ENCODE results near the gene LDLRAD4. TPM values are rescaled to one million over a fixed set of nuclear protein-coding genes. Genes with fewer than 3 reads are reported as not detected.

LDLRAD4 gene
- total and polyA plus RNA-seq, 11 donors = 10.4 to 44.0 (median 29.6) TPM

DNA sequence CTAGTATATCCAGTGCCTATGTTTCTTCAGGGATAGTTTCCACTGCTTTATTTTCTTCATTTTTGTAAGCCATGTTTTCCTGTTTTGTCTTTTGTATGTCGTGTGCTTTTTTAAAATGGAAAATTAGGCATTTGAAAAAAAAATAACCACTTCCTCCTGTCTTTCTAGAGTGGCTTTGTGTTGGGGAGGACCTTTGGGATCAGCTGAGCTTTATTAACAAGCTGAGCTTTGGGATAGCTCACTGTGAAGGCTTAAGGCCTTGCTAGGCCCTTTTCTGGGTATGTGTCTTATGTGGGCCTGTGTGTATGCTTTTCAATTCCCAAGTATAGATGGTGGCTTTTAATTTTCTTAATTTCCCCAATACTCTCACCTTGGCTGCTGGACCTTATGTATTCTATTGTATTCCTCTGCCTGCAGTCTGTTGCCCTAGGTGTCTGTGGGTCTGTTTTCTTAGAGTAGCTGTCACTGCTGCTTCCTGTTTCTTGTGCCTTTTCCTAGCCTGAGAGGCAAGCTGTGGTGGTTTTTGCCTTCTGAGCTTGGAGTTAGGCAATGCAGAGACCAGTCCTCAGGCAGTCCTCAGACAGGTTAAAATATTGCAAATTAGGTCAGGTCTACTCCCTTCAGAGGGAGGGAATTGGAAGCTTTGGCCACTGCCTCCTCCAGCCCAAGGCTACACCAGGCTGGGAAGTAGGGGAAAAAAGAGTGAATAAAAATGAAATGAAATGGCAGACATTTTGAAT, 134.7 kb downstream of the LDLRAD4 start:
- no peaks in the 10 kb centered on the region for H3K36me3 ChIP-seq
- no peaks in the 10 kb centered on the region for H3K27me3 ChIP-seq
- no peak overlapping the region for H3K4me3 ChIP-seq
- intact Hi-C loops (cut with DNase I) = loop anchor here in 2 of 10 donors (10.0 kb wide), 1 partner anchor 62 kb away; no protein-coding TSS in a partner anchor
- H3K9me3 ChIP-seq = peaks cover 0 to 34% (median 6%) of the 10 kb centered on the region in 12 donors
- H3K4me1 ChIP-seq = peaks cover 0 to 26% (median 8%) of the 10 kb centered on the region in 12 donors
- peak overlapping the region in 3 of 12 donors; percentile 27 to 66 (median 37) for H3K27ac ChIP-seq
- ATAC-seq (peak in 3 of 4 donors; percentile 22 to 32 (median 31)), DNase-seq (no peak)
- WGBS, 4 donors = 48 to 60% (median 53%) methylated on average over 1 of the region's 1 CpG
- no peak for TF ChIP-seq POLR2A (IDR thresholded peaks at IDR 0.05)
- TF ChIP-seq, protein P1, sequence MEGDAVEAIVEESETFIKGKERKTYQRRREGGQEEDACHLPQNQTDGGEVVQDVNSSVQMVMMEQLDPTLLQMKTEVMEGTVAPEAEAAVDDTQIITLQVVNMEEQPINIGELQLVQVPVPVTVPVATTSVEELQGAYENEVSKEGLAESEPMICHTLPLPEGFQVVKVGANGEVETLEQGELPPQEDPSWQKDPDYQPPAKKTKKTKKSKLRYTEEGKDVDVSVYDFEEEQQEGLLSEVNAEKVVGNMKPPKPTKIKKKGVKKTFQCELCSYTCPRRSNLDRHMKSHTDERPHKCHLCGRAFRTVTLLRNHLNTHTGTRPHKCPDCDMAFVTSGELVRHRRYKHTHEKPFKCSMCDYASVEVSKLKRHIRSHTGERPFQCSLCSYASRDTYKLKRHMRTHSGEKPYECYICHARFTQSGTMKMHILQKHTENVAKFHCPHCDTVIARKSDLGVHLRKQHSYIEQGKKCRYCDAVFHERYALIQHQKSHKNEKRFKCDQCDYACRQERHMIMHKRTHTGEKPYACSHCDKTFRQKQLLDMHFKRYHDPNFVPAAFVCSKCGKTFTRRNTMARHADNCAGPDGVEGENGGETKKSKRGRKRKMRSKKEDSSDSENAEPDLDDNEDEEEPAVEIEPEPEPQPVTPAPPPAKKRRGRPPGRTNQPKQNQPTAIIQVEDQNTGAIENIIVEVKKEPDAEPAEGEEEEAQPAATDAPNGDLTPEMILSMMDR (IDR thresholded peaks at IDR 0.05) = no peak

- WGBS, 4 donors = 91 to 98% (median 94%) methylated on average over 1 of the region's 1 CpG
- TF ChIP-seq, protein P1 (IDR thresholded peaks at IDR 0.05) = no peak
- TF ChIP-seq POLR2A (IDR thresholded peaks at IDR 0.05) = no peak
- Histone ChIP-seq H3K36me3 (no peaks in the 10 kb centered on the region), H3K27me3 (no peaks in the 10 kb centered on the region), H3K4me3 (no peak overlapping the region), H3K9me3 (peaks cover 0 to 23% (median 0%) of the 10 kb centered on the region in 12 donors), H3K4me1 (peaks cover 0 to 31% (median 8%) of the 10 kb centered on the region in 12 donors), H3K27ac (no peak overlapping the region)
- DNase-seq (no peak), ATAC-seq (no peak)
- intact Hi-C loops (cut with DNase I) = loop anchor here in 2 of 10 donors (10.0 kb wide), 1 partner anchor 60 kb away; no protein-coding TSS in a partner anchor
Measured at GRCh38 chr18:13354402-13354801, 135.8 kb downstream of the LDLRAD4 start.

- 87 to 96% (median 95%) methylated on average over 6 of the region's 6 CpGs for WGBS, 4 donors
- Histone ChIP-seq H3K27ac (no peak overlapping the region), H3K36me3 (no peaks in the 10 kb centered on the region), H3K27me3 (no peaks in the 10 kb centered on the region), H3K4me1 (peaks cover 0 to 31% (median 8%) of the 10 kb centered on the region in 12 donors), H3K4me3 (no peak overlapping the region), H3K9me3 (peaks cover 0 to 9% (median 0%) of the 10 kb centered on the region in 12 donors)
- ATAC-seq = no peak
- intact Hi-C loops (cut with DNase I) = loop anchor here in 2 of 10 donors (10.0 kb wide), 1 partner anchor 59 kb away; no protein-coding TSS in a partner anchor
- TF ChIP-seq, protein P1 (IDR thresholded peaks at IDR 0.05) = no peak
- no peak for TF ChIP-seq POLR2A (IDR thresholded peaks at IDR 0.05)
- peak in 1 of 5 donors; percentile 19 for DNase-seq
Measured at GRCh38 chr18:13356032-13356431, 137.5 kb downstream of the LDLRAD4 start.

DNA sequence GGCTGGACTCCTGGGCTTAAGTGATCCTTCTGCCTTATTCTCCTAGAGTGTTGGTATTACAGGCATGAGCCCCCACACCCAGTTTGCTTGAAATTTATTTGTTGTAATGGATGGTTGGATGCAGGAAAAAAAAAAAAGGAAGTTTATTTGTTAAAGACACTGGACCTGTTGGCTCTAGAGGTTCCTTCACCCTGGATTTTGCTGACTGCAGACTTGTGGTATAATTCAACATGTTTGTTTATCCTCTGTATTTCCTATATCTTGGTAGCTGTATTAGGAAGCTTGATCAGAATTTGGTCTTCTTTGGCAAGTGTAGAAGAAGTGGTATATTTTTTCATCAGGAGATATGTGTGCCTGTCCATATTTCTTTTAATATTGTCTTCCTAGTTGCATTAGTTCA, 138.7 kb downstream of the LDLRAD4 start:
- H3K9me3 ChIP-seq = peaks cover 0 to 4% (median 0%) of the 10 kb centered on the region in 12 donors
- DNase-seq (no peak), ATAC-seq (no peak)
- H3K27me3 ChIP-seq = no peaks in the 10 kb centered on the region
- H3K27ac ChIP-seq = peak overlapping the region in 1 of 12 donors; percentile 11
- no peaks in the 10 kb centered on the region for H3K36me3 ChIP-seq
- intact Hi-C loops (cut with DNase I) = loop anchor here in 2 of 10 donors (10.0 kb wide), 1 partner anchor 58 kb away; no protein-coding TSS in a partner anchor
- H3K4me1 ChIP-seq = peaks cover 0 to 31% (median 7%) of the 10 kb centered on the region in 12 donors
- TF ChIP-seq, protein P1 (IDR thresholded peaks at IDR 0.05) = no peak
- no peak for TF ChIP-seq POLR2A (IDR thresholded peaks at IDR 0.05)
- H3K4me3 ChIP-seq = no peak overlapping the region
